Measurements from ENCODE around the gene HTR3E. TPM values are rescaled to one million over a fixed set of nuclear protein-coding genes. Genes with fewer than 3 reads are reported as not detected.

Gene HTR3E
- total RNA-seq, result not detected

- Mint-ChIP-seq H3K4me1 (ENCODE audit: low read depth) (no peaks in the 10 kb centered on the region), H3K9me3 (peaks cover 10% of the 10 kb centered on the region), H3K27ac (no peak within 1 kb of the TSS), H3K27me3 (peaks cover 8% of the 10 kb centered on the region), H3K4me3 (no peak within 1 kb of the TSS), H3K36me3 (ENCODE audit: low read depth) (no peaks in the 10 kb centered on the region)
- ATAC-seq (no peak), DNase-seq (no peak)
- ChIA-PET POLR2A (no interaction called here), CTCF (no interaction called here)
- intact Hi-C loops (cut with micrococcal nuclease), result no loop called here
- TF ChIP-seq CTCF (IDR thresholded peaks at IDR 0.05), result no peak
Measured at GRCh38 chr3:184096811-184097383, at the start of gene HTR3E. Gene HTR3E (plus strand): TSS chr3:184097064. CDS start chr3:184097530, 466 bp downstream.

- H3K36me3 Mint-ChIP-seq (ENCODE audit: low read depth), result no peaks in the 10 kb centered on the region
- H3K4me3 Mint-ChIP-seq, result no peak overlapping the region
- TF ChIP-seq CTCF (IDR thresholded peaks at IDR 0.05), result no peak
- intact Hi-C loops (cut with micrococcal nuclease), result no loop called here
- no peaks in the 10 kb centered on the region for H3K9me3 Mint-ChIP-seq
- ChIA-PET POLR2A (no interaction called here), CTCF (interaction anchor here (0.6 kb wide), 1 partner anchor 32 kb away, joined by 3 read pairs; no protein-coding TSS in a partner anchor)
- no peak for DNase-seq
- H3K27me3 Mint-ChIP-seq, result peaks cover 3% of the 10 kb centered on the region
- H3K4me1 Mint-ChIP-seq (ENCODE audit: low read depth), result no peaks in the 10 kb centered on the region
- no peak for ATAC-seq
- H3K27ac Mint-ChIP-seq, result no peak overlapping the region
Measured at GRCh38 chr3:184050217-184050847, 46.5 kb upstream of the HTR3E start.

GRCh38 chr3:184052767-184053166, 44.1 kb upstream of the HTR3E start, which contains the start of gene HTR3C:
Gene HTR3C (plus strand): TSS chr3:184053047. CDS start chr3:184053081, 34 bp downstream.
- ATAC-seq (no peak), DNase-seq (no peak)
- Mint-ChIP-seq H3K9me3 (no peaks in the 10 kb centered on the region), H3K27me3 (peaks cover 3% of the 10 kb centered on the region), H3K27ac (no peak within 1 kb of the TSS), H3K4me1 (ENCODE audit: low read depth) (no peaks in the 10 kb centered on the region), H3K36me3 (ENCODE audit: low read depth) (no peaks in the 10 kb centered on the region), H3K4me3 (no peak within 1 kb of the TSS)
- intact Hi-C loops (cut with micrococcal nuclease), result no loop called here
- POLR2A ChIA-PET, result no interaction called here
- CTCF ChIA-PET, result interaction anchor here (1.0 kb wide), 1 partner anchor 157 kb away, joined by 3 read pairs; no protein-coding TSS in a partner anchor
- TF ChIP-seq CTCF (IDR thresholded peaks at IDR 0.05), result no peak

GRCh38 chr3:184058029-184058428, 38.8 kb upstream of the HTR3E start:
- Mint-ChIP-seq H3K4me3 (no peak overlapping the region), H3K9me3 (no peaks in the 10 kb centered on the region), H3K36me3 (ENCODE audit: low read depth) (no peaks in the 10 kb centered on the region), H3K27me3 (no peaks in the 10 kb centered on the region), H3K4me1 (ENCODE audit: low read depth) (no peaks in the 10 kb centered on the region), H3K27ac (no peak overlapping the region)
- ChIA-PET CTCF (interaction anchor here (0.9 to 1.9 kb wide), 2 partner anchors 9 to 40 kb away, joined by 3 to 4 read pairs; partner anchors contain the start of gene ABCC5), POLR2A (no interaction called here)
- ATAC-seq (no peak), DNase-seq (no peak)
- no peak for TF ChIP-seq CTCF (IDR thresholded peaks at IDR 0.05)
- intact Hi-C loops (cut with micrococcal nuclease), result no loop called here

GRCh38 chr3:184059424-184059823, 37.4 kb upstream of the HTR3E start:
- H3K27ac Mint-ChIP-seq, result no peak overlapping the region
- H3K4me3 Mint-ChIP-seq, result no peak overlapping the region
- no peaks in the 10 kb centered on the region for H3K9me3 Mint-ChIP-seq
- H3K36me3 Mint-ChIP-seq (ENCODE audit: low read depth), result no peaks in the 10 kb centered on the region
- H3K4me1 Mint-ChIP-seq (ENCODE audit: low read depth), result no peaks in the 10 kb centered on the region
- H3K27me3 Mint-ChIP-seq, result no peaks in the 10 kb centered on the region
- intact Hi-C loops (cut with micrococcal nuclease), result no loop called here
- no peak for DNase-seq
- ChIA-PET POLR2A (no interaction called here), CTCF (interaction anchor here (1.3 kb wide), 1 partner anchor 163 kb away, joined by 3 read pairs; no protein-coding TSS in a partner anchor)
- ATAC-seq, result no peak
- no peak for TF ChIP-seq CTCF (IDR thresholded peaks at IDR 0.05)

Measured in activated CD8-positive, alpha-beta T cell treated with anti-CD3 and anti-CD28 coated beads for 36 hours (primary cell).